ENCODE results near the gene ATP8A2.

Gene ATP8A2

GRCh38 chr13:25848812-25849745 is 477.3 kb downstream of the ATP8A2 start:
- DNase-seq (ENCODE audit: low spot score) = no peak

- no peak for DNase-seq (ENCODE audit: low spot score)
Measured at GRCh38 chr13:25857830-25858229, 486.1 kb downstream of the ATP8A2 start.

GRCh38 chr13:25859528-25859927 is 487.8 kb downstream of the ATP8A2 start:
- DNase-seq (ENCODE audit: low spot score) = no peak

GRCh38 chr13:25860265-25860664 is 488.5 kb downstream of the ATP8A2 start:
- no peak for DNase-seq (ENCODE audit: low spot score)

DNA sequence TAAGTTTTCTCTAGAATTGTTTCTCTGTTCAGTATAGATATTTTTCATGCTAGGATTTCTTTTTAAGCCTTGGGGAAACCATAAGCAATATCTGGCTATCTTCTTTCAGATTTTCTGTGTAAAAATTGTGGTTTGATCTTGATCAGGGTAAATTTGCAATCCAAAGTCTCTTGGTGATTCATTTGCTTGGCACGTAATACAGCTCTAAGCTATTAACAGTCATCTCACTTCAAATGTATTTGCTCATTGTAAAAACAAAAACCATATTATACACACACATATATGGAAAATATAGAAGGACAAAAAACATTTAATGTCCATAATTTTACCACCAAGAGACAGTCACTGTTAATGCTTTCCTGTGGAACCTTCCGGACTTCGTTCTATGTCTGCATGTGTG is 489.1 kb downstream of the ATP8A2 start:
- no peak for DNase-seq (ENCODE audit: low spot score)

GRCh38 chr13:25862156-25862555 is 490.4 kb downstream of the ATP8A2 start:
- no peak for DNase-seq (ENCODE audit: low spot score)

DNA sequence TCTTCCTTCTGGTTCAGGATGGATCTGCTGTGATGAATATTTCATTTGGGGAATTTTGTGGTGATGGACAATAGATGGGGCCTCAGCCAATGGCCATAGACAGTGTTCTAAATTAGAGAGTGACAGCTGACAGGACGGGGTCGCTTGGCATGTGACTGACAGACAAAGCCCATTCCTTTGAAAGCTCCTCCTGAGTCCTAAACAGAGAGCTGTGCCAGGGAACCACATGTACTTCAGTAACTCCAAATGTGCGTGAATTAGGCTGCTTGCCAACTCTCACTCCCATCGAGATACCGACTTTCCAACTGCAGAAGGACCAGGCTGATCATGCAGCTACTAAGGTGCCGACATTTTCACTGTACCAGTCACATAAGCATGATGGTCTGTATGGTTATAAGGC is 492.3 kb downstream of the ATP8A2 start:
- no peak for DNase-seq (ENCODE audit: low spot score)

- DNase-seq (ENCODE audit: low spot score) = no peak
Measured at GRCh38 chr13:25864936-25865335, 493.2 kb downstream of the ATP8A2 start.

GRCh38 chr13:25865391-25865790 is 493.6 kb downstream of the ATP8A2 start:
- DNase-seq (ENCODE audit: low spot score) = no peak

- DNase-seq (ENCODE audit: low spot score) = no peak
Measured at GRCh38 chr13:25867038-25867437, 495.3 kb downstream of the ATP8A2 start.

DNA sequence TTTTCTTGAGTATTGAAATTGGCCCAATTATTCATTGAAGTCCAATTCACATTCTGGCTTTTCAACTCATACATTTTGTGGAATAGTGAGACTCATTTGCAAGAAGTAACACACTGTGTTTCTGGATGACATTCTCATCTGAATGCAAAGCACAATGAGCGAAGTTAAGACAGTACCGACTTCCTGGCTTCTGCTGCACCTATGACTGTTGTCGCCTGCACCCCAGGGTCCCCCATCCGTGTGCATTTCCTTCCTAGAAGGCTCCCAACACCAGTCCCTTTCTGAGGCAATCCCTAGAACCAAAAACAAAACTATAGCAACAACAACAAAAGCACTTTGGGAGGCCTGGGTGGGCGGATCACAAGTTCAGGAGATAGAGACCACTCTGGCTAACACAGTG is 496.7 kb downstream of the ATP8A2 start:
- DNase-seq (ENCODE audit: low spot score) = no peak

DNA sequence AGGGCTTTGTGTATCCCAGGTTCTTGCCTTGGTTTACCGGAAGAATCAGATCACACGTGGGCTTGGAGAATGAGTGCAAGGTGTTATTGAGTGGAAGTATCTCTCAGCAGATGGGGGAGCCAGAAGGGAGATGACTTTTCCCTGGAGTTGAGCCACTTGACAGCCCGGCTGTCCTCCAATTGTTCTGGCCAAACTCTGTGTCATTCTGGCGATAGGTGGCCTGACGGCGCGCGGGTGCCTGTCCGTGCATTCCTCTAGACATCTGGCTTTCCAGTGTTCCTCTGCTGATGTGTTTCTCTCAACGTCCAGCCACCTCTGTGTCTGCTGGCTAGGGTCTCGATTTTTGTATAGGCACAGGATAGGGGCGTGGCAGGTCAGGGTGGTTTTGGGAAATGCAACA is 498.2 kb downstream of the ATP8A2 start:
- DNase-seq (ENCODE audit: low spot score) = no peak

DNA sequence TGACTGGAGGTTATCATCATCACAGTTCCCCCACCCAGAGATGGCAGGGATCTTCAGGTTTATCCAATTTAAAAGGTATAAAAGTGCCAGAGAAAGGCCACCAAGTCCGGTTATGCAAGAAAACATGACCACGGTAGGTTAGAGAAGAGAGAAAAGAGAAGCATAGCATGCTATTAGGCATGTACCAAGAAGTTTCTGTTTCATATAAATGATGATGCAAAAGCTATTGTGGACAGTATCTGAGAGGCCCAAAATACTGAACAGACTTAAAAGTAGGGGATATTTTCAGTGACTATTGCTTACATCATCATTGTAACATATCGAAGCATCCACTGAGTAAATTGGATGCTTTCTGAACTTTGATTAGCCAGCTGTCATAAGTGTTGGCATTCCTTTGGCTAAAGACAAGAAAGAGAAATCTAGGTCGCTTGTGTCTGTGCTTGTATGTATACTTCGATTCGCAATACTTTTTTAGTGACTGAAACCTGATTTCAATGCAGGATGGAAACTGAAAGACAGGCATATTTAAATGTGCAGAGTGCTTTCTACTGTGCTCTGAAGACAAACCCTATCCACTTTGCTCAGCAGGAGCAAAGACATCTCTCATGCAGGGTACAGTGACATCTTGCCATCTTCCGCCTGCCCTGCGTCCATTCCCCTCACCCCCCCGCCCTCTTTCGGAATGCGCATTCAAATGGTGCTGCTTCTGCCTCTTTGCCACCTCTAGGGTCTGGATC is 499.8 kb downstream of the ATP8A2 start:
- no peak for DNase-seq (ENCODE audit: low spot score)

GRCh38 chr13:25872481-25873241 is 500.9 kb downstream of the ATP8A2 start:
- no peak for DNase-seq (ENCODE audit: low spot score)

GRCh38 chr13:25873242-25873612 is 501.5 kb downstream of the ATP8A2 start:
- no peak for DNase-seq (ENCODE audit: low spot score)

- no peak for DNase-seq (ENCODE audit: low spot score)
Measured at GRCh38 chr13:25874064-25874737, 502.4 kb downstream of the ATP8A2 start.

- no peak for DNase-seq (ENCODE audit: low spot score)
Measured at GRCh38 chr13:25874907-25875306, 503.1 kb downstream of the ATP8A2 start.

GRCh38 chr13:25876247-25876646 is 504.5 kb downstream of the ATP8A2 start:
- no peak for DNase-seq (ENCODE audit: low spot score)

- no peak for DNase-seq (ENCODE audit: low spot score)
Measured at GRCh38 chr13:25879466-25879865, 507.7 kb downstream of the ATP8A2 start.

DNA sequence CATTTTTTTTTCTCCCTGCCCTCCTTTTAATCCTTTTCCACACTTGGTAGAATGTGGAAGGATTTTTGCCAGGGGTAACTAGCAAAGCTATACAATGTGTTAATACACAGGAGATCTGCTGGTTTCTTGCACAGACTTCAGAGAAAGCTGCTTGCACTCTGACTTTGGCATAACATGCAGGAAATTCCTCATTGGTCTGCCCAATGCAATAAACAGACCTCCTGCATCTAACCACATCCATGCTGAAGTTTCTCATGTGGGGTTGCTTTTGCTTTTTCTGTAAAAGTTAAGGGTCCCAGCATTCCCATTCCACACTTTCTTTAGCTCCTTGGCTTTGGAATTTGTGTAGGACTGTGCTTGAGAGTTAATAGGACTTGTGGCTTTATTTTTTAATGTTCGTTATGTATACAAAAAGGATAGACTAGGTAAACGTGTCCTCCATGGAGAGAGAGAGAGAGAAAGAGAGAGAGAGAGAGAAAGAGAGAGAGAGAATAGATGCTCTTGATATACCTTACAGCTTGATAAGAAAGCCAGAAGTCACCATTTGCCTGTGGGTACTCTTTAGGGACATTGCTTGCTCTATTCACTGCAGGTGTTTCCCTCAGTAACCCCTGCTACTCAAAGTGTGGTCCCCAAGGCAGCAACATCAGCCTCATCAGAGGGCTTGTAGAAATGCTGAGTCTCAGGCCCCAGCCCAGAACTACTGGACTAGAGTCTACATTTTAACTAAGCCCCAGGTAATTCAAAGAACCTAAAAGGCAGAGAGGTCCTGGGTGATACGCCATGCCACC is 509.6 kb downstream of the ATP8A2 start:
- no peak for DNase-seq (ENCODE audit: low spot score)

DNA sequence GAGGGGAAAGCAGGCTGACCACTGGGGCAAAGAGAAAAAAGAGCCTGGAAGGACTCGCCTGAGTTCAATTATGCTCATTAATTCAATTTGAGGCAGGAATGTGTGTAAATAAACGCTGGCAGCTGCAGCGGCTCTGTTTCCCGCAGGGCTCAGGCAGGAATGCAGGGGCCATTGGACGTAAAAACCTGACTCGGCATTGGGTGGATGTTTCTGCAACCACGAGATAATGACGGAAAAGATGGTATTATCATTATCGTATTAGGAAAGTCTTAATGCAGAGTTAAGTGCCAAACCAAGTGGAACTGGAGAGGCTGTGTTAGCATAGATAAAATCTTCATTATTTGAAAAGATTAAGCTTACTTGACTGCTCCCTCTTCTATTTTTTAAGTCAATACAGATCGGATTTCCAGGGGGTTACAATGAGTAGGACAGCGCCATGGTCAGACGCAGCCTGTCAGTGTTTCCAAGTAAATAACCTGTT is 510.2 kb downstream of the ATP8A2 start:
- DNase-seq (ENCODE audit: low spot score) = no peak

All from HuH-7 (cell line).